Panc1 (cell line): ENCODE data around the gene MRPL4. TPM values are rescaled to one million over a fixed set of nuclear protein-coding genes. Genes with fewer than 3 reads are reported as not detected.
A peak's percentile ranks its signal among the peaks of the same experiment; 100 is the strongest.

Experiments used
- ATAC-seq: fragments of 200-7000 bp; cut with Tn5 transposase; 2 replicates; pipeline ENCODE4 v1.9.1; 2020; ENCODE audit warnings: mild to moderate bottlenecking, moderate library complexity
- BruUV-seq: library from RNA; stranded (reverse); fragments of 400-500 nt; replicated peaks from 2 replicates; lab custom pipeline; 2021; lab: Mats Ljungman, UMichigan
- CTCF ChIA-PET: fragments of 300-600 bp; sonication (Branson Sonifier 250); formaldehyde crosslinking; loops from one replicate; lab custom pipeline; 2022; ENCODE audit warnings: antibody characterized with exemption; lab: Charles Lee
- POLR2A ChIA-PET: fragments of 300-600 bp; sonication (Branson Sonifier 250); formaldehyde crosslinking; loops from one replicate; lab custom pipeline; 2022; ENCODE audit warnings: antibody characterized with exemption; lab: Charles Lee
- DNase-seq: peaks from one replicate; pipeline ENCODE4 v3.0.0-alpha.2; 2010; ENCODE audit warnings: low read depth, low spot score
- H3K27ac ChIP-seq: 2 replicates; pipeline ENCODE4 v1.5.1; 2011; ENCODE audit warnings: mild to moderate bottlenecking, low read length, inconsistent platforms
- H3K27me3 ChIP-seq: fragments of 200-500 bp; sonication (Bioruptor generic); 2 replicates; pipeline ENCODE4 v1.6.0; 2014; ENCODE audit warnings: low read length, inconsistent platforms; ENCODE audit not compliant: control insufficient read depth, insufficient read depth
- H3K36me3 ChIP-seq: fragments of 200-500 bp; sonication (Bioruptor generic); 2 replicates; pipeline ENCODE4 v1.5.1; 2014; ENCODE audit warnings: inconsistent platforms, mild to moderate bottlenecking, low read length, moderate library complexity; ENCODE audit not compliant: control insufficient read depth, insufficient read depth
- H3K4me1 ChIP-seq: 2 replicates; pipeline ENCODE4 v1.5.1; 2011; ENCODE audit warnings: inconsistent platforms, mild to moderate bottlenecking, low read length, moderate library complexity; ENCODE audit not compliant: control insufficient read depth, insufficient read depth
- H3K4me3 ChIP-seq, 2 experiments: 2 replicates each; pipeline ENCODE4 v1.5.1; 2011 to 2012; ENCODE audit warnings: low read depth in 2 of 2, low read length in 2 of 2, mild to moderate bottlenecking in 2 of 2, inconsistent platforms in 1 of 2, moderate library complexity in 1 of 2
- H3K9me3 ChIP-seq: fragments of 200-500 bp; sonication (Bioruptor generic); 2 replicates; pipeline ENCODE4 v1.5.1; 2014; ENCODE audit warnings: low read depth, mild to moderate bottlenecking, inconsistent platforms, low read length, moderate library complexity; ENCODE audit not compliant: control insufficient read depth, insufficient read depth
- POLR2AphosphoS5 ChIP-seq: IDR thresholded peaks from 2 replicates; pipeline ENCODE4 v1.6.1; 2012; ENCODE audit warnings: mild to moderate bottlenecking, low read depth, low read length, moderate library complexity
- SIN3A ChIP-seq: IDR thresholded peaks from 2 replicates; pipeline ENCODE4 v1.6.1; 2012; ENCODE audit warnings: low read depth, mild to moderate bottlenecking, low read length, moderate library complexity, borderline replicate concordance; ENCODE audit not compliant: insufficient read depth
- TCF7L2 ChIP-seq: IDR thresholded peaks from 2 replicates; pipeline ENCODE4 v1.6.1; 2011; ENCODE audit warnings: mild to moderate bottlenecking, low read depth, low read length, inconsistent platforms
- in situ Hi-C: cut with HindIII; loops from 2 replicates; pipeline ENCODE4 v1.10.0; 2016; ENCODE audit warnings: low sequenced_read_pairs, low pct_unique_long_range_greater_than_20kb
- intact Hi-C: fragments of 100-400 bp; cut with micrococcal nuclease; formaldehyde crosslinking; loops from one replicate; pipeline ENCODE4 v1.10.0; 2022; ENCODE audit not compliant: unreplicated experiment
- total RNA-seq: library from RNA; stranded (reverse); gene quantifications from one replicate; pipeline ENCODE4 v1.2.1, GENCODE V29; 2021; ENCODE audit not compliant: unreplicated experiment
- TF ChIP-seq, protein P1 (sequence below): fragments of 450-650 bp; IDR thresholded peaks from 2 replicates; pipeline ENCODE4 v1.5.1; 2017; ENCODE audit warnings: mild to moderate bottlenecking
- TF ChIP-seq, protein P2 (sequence below), 2 experiments: IDR thresholded peaks; 2 replicates each; pipeline ENCODE4 v1.6.1; 2011 to 2012; ENCODE audit warnings: low read depth in 2 of 2, control low read depth in 1 of 2, low read length in 1 of 2, mild to moderate bottlenecking in 1 of 2, moderate library complexity in 1 of 2; ENCODE audit not compliant: insufficient read depth in 1 of 2

The MRPL4 gene
- total RNA-seq, 1 experiment from 2014 or later, result 62.8 TPM

DNA sequence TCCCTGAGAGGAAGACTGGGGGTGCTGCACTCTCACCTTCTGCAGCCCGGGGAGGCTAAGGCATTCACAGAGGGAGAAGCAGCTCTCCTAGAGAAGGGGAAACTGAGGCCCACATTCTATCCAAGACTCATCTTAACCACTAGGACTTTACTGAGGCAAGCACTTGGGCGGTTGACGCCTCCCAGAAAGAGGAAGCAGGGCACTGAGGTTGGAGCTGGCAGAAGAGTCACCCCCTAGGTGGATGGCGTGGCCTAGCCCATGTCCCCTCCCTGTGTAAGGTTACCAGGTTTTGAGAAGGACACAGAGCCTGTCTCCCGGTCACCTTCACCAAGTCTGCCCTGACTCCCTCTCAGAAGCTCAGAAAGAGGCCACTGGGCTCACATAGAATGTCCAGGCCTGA lies 23.6 kb upstream of the MRPL4 start:
- POLR2A ChIA-PET, result interaction anchor here (0.6 kb wide), 1 partner anchor 13 kb away, joined by 4 read pairs; no protein-coding TSS in a partner anchor
- in situ Hi-C loops, result no loop called here

DNA sequence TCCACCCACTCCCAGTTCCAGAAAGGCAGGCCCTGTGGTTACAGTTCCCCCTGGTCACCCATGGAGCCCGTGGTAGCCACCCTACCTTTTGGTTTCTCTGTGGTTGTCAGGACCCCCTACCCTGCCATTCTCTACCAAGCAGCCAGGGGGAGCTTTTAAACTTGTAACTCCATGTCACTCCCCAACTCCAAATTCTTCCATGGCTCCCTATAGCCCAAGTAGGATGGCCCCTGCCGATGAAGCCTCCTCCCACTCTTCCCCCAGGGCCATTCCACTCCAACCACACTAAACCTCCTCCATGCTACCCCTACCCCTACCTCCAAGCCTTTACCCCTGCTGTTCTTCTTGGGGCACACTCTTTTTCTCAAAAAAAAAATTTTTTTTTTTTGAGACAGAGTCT lies 23.1 kb upstream of the MRPL4 start:
- no peak for TF ChIP-seq SIN3A
- no peak for TF ChIP-seq TCF7L2
- TF ChIP-seq, protein P1, sequence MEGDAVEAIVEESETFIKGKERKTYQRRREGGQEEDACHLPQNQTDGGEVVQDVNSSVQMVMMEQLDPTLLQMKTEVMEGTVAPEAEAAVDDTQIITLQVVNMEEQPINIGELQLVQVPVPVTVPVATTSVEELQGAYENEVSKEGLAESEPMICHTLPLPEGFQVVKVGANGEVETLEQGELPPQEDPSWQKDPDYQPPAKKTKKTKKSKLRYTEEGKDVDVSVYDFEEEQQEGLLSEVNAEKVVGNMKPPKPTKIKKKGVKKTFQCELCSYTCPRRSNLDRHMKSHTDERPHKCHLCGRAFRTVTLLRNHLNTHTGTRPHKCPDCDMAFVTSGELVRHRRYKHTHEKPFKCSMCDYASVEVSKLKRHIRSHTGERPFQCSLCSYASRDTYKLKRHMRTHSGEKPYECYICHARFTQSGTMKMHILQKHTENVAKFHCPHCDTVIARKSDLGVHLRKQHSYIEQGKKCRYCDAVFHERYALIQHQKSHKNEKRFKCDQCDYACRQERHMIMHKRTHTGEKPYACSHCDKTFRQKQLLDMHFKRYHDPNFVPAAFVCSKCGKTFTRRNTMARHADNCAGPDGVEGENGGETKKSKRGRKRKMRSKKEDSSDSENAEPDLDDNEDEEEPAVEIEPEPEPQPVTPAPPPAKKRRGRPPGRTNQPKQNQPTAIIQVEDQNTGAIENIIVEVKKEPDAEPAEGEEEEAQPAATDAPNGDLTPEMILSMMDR, result peak; percentile 67
- DNase-seq, result no peak
- H3K4me1 ChIP-seq, result no peaks in the 10 kb centered on the region
- intact Hi-C loops (no loop called here), in situ Hi-C loops (no loop called here)
- ATAC-seq, result 0 out of 2 replicates have a peak, but pooled peaks have one; percentile 28
- no peaks in the 10 kb centered on the region for H3K27me3 ChIP-seq
- ChIA-PET CTCF (interaction anchor here (0.6 to 1.3 kb wide), 4 partner anchors 12 to 21 kb away, joined by 3 to 5 read pairs (median 4); no protein-coding TSS in a partner anchor), POLR2A (interaction anchor here (0.6 kb wide), 1 partner anchor 12 kb away, joined by 4 read pairs; no protein-coding TSS in a partner anchor)
- H3K27ac ChIP-seq, result no peak overlapping the region
- no TSS peak for BruUV-seq
- no peaks in the 10 kb centered on the region for H3K9me3 ChIP-seq
- H3K36me3 ChIP-seq, result no peaks in the 10 kb centered on the region
- H3K4me3 ChIP-seq, result no peak overlapping the region

More for the DNA sequence above, 23.6 kb upstream of the MRPL4 start:
- Histone ChIP-seq H3K27me3 (no peaks in the 10 kb centered on the region), H3K4me3 (no peak overlapping the region), H3K9me3 (no peaks in the 10 kb centered on the region), H3K36me3 (no peaks in the 10 kb centered on the region), H3K27ac (no peak overlapping the region), H3K4me1 (no peaks in the 10 kb centered on the region)
- CTCF ChIA-PET, result interaction anchor here (0.7 to 1.3 kb wide), 2 partner anchors 15 to 22 kb away, joined by 3 to 5 read pairs; no protein-coding TSS in a partner anchor
- intact Hi-C loops, result no loop called here
- DNase-seq (no peak), ATAC-seq (no peak)
- TF ChIP-seq POLR2AphosphoS5 (no peak), SIN3A (no peak), TCF7L2 (no peak)
- TF ChIP-seq, protein P2, sequence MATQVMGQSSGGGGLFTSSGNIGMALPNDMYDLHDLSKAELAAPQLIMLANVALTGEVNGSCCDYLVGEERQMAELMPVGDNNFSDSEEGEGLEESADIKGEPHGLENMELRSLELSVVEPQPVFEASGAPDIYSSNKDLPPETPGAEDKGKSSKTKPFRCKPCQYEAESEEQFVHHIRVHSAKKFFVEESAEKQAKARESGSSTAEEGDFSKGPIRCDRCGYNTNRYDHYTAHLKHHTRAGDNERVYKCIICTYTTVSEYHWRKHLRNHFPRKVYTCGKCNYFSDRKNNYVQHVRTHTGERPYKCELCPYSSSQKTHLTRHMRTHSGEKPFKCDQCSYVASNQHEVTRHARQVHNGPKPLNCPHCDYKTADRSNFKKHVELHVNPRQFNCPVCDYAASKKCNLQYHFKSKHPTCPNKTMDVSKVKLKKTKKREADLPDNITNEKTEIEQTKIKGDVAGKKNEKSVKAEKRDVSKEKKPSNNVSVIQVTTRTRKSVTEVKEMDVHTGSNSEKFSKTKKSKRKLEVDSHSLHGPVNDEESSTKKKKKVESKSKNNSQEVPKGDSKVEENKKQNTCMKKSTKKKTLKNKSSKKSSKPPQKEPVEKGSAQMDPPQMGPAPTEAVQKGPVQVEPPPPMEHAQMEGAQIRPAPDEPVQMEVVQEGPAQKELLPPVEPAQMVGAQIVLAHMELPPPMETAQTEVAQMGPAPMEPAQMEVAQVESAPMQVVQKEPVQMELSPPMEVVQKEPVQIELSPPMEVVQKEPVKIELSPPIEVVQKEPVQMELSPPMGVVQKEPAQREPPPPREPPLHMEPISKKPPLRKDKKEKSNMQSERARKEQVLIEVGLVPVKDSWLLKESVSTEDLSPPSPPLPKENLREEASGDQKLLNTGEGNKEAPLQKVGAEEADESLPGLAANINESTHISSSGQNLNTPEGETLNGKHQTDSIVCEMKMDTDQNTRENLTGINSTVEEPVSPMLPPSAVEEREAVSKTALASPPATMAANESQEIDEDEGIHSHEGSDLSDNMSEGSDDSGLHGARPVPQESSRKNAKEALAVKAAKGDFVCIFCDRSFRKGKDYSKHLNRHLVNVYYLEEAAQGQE (IDR thresholded peaks at IDR 0.05; ENCODE audit: insufficient read depth in 1 of 2, low read depth in 2 of 2, low read length in 1 of 2), result no peak
- TF ChIP-seq, protein P1, result no peak
- no TSS peak for BruUV-seq
